NCI-H2107 (cell line): ENCODE measurements around the gene GSTM3.

Experiments
- DNase-seq: peaks from one replicate; lab custom pipeline; 2025; lab: John Stamatoyannopoulos, UW

GSTM3 gene

GRCh38 chr1:109740615-109741373, at the start of gene GSTM3:
TSS of gene GSTM3 (minus strand) at chr1:109741038. CDS start at chr1:109740287, 751 bp downstream.
- no peak for DNase-seq

- DNase-seq = no peak
These were observed 49.5 kb upstream of the GSTM3 start for GRCh38 chr1:109790329-109790728.

GRCh38 chr1:109789551-109790180, 48.8 kb upstream of the GSTM3 start:
- DNase-seq = no peak

- DNase-seq = no peak
These were observed 48.1 kb upstream of the GSTM3 start for GRCh38 chr1:109788695-109789521.

GRCh38 chr1:109787845-109788601, 47.2 kb upstream of the GSTM3 start:
- DNase-seq = no peak

GRCh38 chr1:109787211-109787844, 46.5 kb upstream of the GSTM3 start:
- no peak for DNase-seq

GRCh38 chr1:109786531-109787021, 45.7 kb upstream of the GSTM3 start:
- no peak for DNase-seq

- no peak for DNase-seq
These were observed 45.3 kb upstream of the GSTM3 start for GRCh38 chr1:109786112-109786480.

GRCh38 chr1:109785446-109786111, 44.7 kb upstream of the GSTM3 start:
- no peak for DNase-seq

- no peak for DNase-seq
These were observed 43.9 kb upstream of the GSTM3 start for GRCh38 chr1:109784551-109785252.

- DNase-seq = no peak
These were observed 42.6 kb upstream of the GSTM3 start for GRCh38 chr1:109783436-109783835.

- DNase-seq = no peak
These were observed 42.1 kb upstream of the GSTM3 start for GRCh38 chr1:109782927-109783326.

GRCh38 chr1:109782514-109782913, 41.7 kb upstream of the GSTM3 start:
- no peak for DNase-seq

- no peak for DNase-seq
These were observed 41.0 kb upstream of the GSTM3 start for GRCh38 chr1:109781806-109782205.

- no peak for DNase-seq
These were observed 40.1 kb upstream of the GSTM3 start for GRCh38 chr1:109780982-109781381.

GRCh38 chr1:109777980-109778625, 37.3 kb upstream of the GSTM3 start:
- no peak for DNase-seq

- no peak for DNase-seq
These were observed 36.6 kb upstream of the GSTM3 start for GRCh38 chr1:109777436-109777835.

- DNase-seq = peak; percentile 84
These were observed 36.1 kb upstream of the GSTM3 start for GRCh38 chr1:109776911-109777310.

GRCh38 chr1:109776206-109776835, 35.5 kb upstream of the GSTM3 start:
- no peak for DNase-seq
